ENCODE results near the gene SASH1. TPM values are rescaled to one million over a fixed set of nuclear protein-coding genes. Genes with fewer than 3 reads are reported as not detected.

Gene SASH1
- total RNA-seq, 3 donors from 2014 or later: 107 to 304 (median 145) TPM

- Histone ChIP-seq H3K27ac (no peak overlapping the region), H3K27me3 (no peaks in the 10 kb centered on the region), H3K4me3 (no peak overlapping the region), H3K36me3 (peaks cover 13% of the 10 kb centered on the region), H3K4me1 (no peaks in the 10 kb centered on the region), H3K9me3 (no peaks in the 10 kb centered on the region)
- intact Hi-C loops (cut with DNase I; ENCODE audit: low total_unique reads): no loop called here
- no peak for TF ChIP-seq CTCF (IDR thresholded peaks at IDR 0.05)
- TF ChIP-seq POLR2A (IDR thresholded peaks at IDR 0.05): no peak
- TF ChIP-seq POLR2AphosphoS5 (IDR thresholded peaks at IDR 0.05): no peak
- DNase-seq (ENCODE audit: low spot score in 2 of 2): no peak
Observed at GRCh38 chr6:148535976-148536375, 193.3 kb downstream of the SASH1 start.

GRCh38 chr6:148538261-148539190, 195.9 kb downstream of the SASH1 start:
- Histone ChIP-seq H3K4me1 (no peaks in the 10 kb centered on the region), H3K9me3 (no peaks in the 10 kb centered on the region), H3K36me3 (peaks cover 13% of the 10 kb centered on the region), H3K27me3 (no peaks in the 10 kb centered on the region), H3K4me3 (peak overlapping the region in 1 of 3 donors; percentile 15), H3K27ac (peak overlapping the region; percentile 63 to 66)
- TF ChIP-seq POLR2A (IDR thresholded peaks at IDR 0.05) (no peak), CTCF (IDR thresholded peaks at IDR 0.05) (no peak), POLR2AphosphoS5 (IDR thresholded peaks at IDR 0.05) (no peak)
- DNase-seq (ENCODE audit: low spot score in 2 of 2): no peak
- intact Hi-C loops (cut with DNase I; ENCODE audit: low total_unique reads): no loop called here

- H3K36me3 ChIP-seq: peaks cover 11% of the 10 kb centered on the region
Observed at GRCh38 chr6:148543540-148543939, 200.9 kb downstream of the SASH1 start.

GRCh38 chr6:148544421-148544820, 201.8 kb downstream of the SASH1 start:
- no peak for DNase-seq (ENCODE audit: low spot score in 2 of 2)
- Histone ChIP-seq H3K27ac (no peak overlapping the region), H3K36me3 (peaks cover 11% of the 10 kb centered on the region), H3K9me3 (no peaks in the 10 kb centered on the region), H3K4me1 (no peaks in the 10 kb centered on the region), H3K27me3 (no peaks in the 10 kb centered on the region), H3K4me3 (no peak overlapping the region)
- intact Hi-C loops (cut with DNase I; ENCODE audit: low total_unique reads): no loop called here
- TF ChIP-seq POLR2A (IDR thresholded peaks at IDR 0.05) (no peak), POLR2AphosphoS5 (IDR thresholded peaks at IDR 0.05) (no peak), CTCF (IDR thresholded peaks at IDR 0.05) (no peak)

More at GRCh38 chr6:148543540-148543939, 200.9 kb downstream of the SASH1 start:
- no peak for TF ChIP-seq POLR2A (IDR thresholded peaks at IDR 0.05)
- TF ChIP-seq POLR2AphosphoS5 (IDR thresholded peaks at IDR 0.05): no peak
- no peak for TF ChIP-seq CTCF (IDR thresholded peaks at IDR 0.05)
- no peaks in the 10 kb centered on the region for H3K27me3 ChIP-seq
- intact Hi-C loops (cut with DNase I; ENCODE audit: low total_unique reads): no loop called here
- H3K27ac ChIP-seq: no peak overlapping the region
- no peaks in the 10 kb centered on the region for H3K4me1 ChIP-seq
- no peak overlapping the region for H3K4me3 ChIP-seq
- no peaks in the 10 kb centered on the region for H3K9me3 ChIP-seq
- DNase-seq (ENCODE audit: low spot score in 2 of 2): no peak

GRCh38 chr6:148545901-148546300, 203.3 kb downstream of the SASH1 start:
- no peaks in the 10 kb centered on the region for H3K4me1 ChIP-seq
- H3K27me3 ChIP-seq: no peaks in the 10 kb centered on the region
- H3K27ac ChIP-seq: no peak overlapping the region
- H3K36me3 ChIP-seq: peaks cover 11% of the 10 kb centered on the region
- H3K9me3 ChIP-seq: no peaks in the 10 kb centered on the region
- intact Hi-C loops (cut with DNase I; ENCODE audit: low total_unique reads): no loop called here
- H3K4me3 ChIP-seq: no peak overlapping the region
- no peak for DNase-seq (ENCODE audit: low spot score in 2 of 2)
- TF ChIP-seq CTCF (IDR thresholded peaks at IDR 0.05) (no peak), POLR2AphosphoS5 (IDR thresholded peaks at IDR 0.05) (no peak), POLR2A (IDR thresholded peaks at IDR 0.05) (no peak)
